LNCAP (cell line): ENCODE results near the gene FGF8.

ENCODE experiments used
- CTCF ChIP-seq: fragments of 450-650 bp; IDR thresholded peaks from 2 replicates; pipeline ENCODE4 v1.5.1; 2017; ENCODE audit warnings: mild to moderate bottlenecking

FGF8 gene

GRCh38 chr10:101725296-101726114 lies 50.4 kb downstream of the FGF8 start:
- TF ChIP-seq CTCF: no peak

- no peak for TF ChIP-seq CTCF
Measured at GRCh38 chr10:101724446-101724845, 51.5 kb downstream of the FGF8 start.

GRCh38 chr10:101723176-101723575 lies 52.7 kb downstream of the FGF8 start:
- TF ChIP-seq CTCF: no peak

DNA sequence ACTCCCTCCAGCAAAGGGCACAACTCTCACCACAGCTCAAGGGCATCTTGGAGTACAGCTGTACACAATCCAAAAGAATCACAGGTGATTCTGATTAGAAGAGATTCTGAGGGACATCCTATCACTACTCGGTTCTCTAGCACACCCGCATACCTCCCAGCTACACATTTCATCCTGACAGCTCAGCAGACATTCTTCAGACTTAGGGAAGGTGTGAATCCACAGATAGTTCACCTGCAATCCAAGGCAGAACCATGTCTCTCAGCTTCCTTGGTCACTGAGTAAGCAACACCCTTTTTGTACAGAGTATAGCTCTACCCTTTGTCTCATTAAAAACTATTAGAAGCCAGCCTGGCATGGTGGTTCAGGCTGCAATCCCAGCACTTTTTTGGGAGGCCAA lies 54.1 kb downstream of the FGF8 start:
- TF ChIP-seq CTCF: no peak

DNA sequence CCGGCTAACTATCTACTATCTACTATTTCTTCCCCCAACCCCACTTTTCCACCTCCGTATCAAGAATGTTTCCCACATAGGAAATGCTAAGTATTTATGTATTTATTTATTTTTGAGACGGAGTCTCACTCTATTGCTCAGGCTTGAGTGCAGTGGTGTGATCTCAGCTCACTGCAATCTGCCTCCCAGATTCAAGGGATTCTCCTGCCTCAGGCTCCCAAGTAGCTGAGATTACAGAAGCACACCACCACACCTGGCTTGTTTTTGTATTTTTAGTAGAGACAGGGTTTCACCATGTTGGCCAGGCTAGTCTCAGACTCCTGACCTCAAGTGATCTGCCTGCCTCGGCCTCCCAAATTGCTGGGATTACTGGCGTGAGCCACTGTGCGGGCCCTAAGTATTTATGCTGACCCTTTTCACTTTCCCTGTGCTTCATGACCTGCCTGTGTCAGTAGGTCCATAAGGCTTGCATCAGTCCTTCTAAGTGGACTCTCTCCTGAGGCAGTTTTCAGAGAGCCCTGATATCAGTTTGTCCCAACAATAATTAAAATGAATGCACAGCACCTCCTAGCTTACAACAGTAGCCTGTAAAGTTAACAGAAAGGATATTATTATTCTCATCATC lies 55.2 kb downstream of the FGF8 start:
- TF ChIP-seq CTCF: no peak
